HepG2 (cell line): ENCODE data around the gene CSNK2B. TPM values are rescaled to one million over a fixed set of nuclear protein-coding genes. Genes with fewer than 3 reads are reported as not detected.
A peak's percentile ranks its signal among the peaks of the same experiment; 100 is the strongest.

Source experiments
- AKAP8 ChIP-seq: sonication (generic); formaldehyde crosslinking; IDR thresholded peaks from 2 replicates; pipeline ENCODE4 v1.5.1; 2020; ENCODE audit warnings: mild to moderate bottlenecking, missing genetic modification reagents
- ATF7-NPFF ChIP-seq: sonication (generic); formaldehyde crosslinking; IDR thresholded peaks from 2 replicates; pipeline ENCODE4 v1.8.1; 2023; ENCODE audit warnings: mild to moderate bottlenecking, low read depth, missing genetic modification reagents, moderate library complexity
- EZH2 ChIP-seq: conservative IDR thresholded peaks from 2 replicates; pipeline ENCODE4 v1.6.1; 2012; ENCODE audit warnings: mild to moderate bottlenecking, low read depth, low read length, moderate library complexity
- GABPB1 ChIP-seq: IDR thresholded peaks from 2 replicates; pipeline ENCODE4 v1.6.1; 2016; ENCODE audit warnings: mild to moderate bottlenecking, missing genetic modification reagents, moderate library complexity, missing compliant biosample characterization
- JARID2 ChIP-seq: sonication (generic); formaldehyde crosslinking; IDR thresholded peaks from 2 replicates; pipeline ENCODE4 v1.8.1; 2023; ENCODE audit warnings: missing genetic modification reagents, inconsistent platforms; ENCODE audit not compliant: insufficient replicate concordance
- MEF2D ChIP-seq: sonication (generic); formaldehyde crosslinking; IDR thresholded peaks from 2 replicates; pipeline ENCODE4 v1.5.1; 2020; ENCODE audit warnings: mild to moderate bottlenecking, missing genetic modification reagents
- MTF1 ChIP-seq: sonication (generic); formaldehyde crosslinking; IDR thresholded peaks from 2 replicates; pipeline ENCODE4 v1.5.0; 2020; ENCODE audit warnings: missing genetic modification reagents
- PITX1 ChIP-seq: sonication (generic); formaldehyde crosslinking; IDR thresholded peaks from 2 replicates; pipeline ENCODE4 v1.5.1; 2020; ENCODE audit warnings: mild to moderate bottlenecking, missing genetic modification reagents
- TRIM24 ChIP-seq: sonication (generic); formaldehyde crosslinking; IDR thresholded peaks from 2 replicates; pipeline ENCODE4 v1.8.0; 2022; ENCODE audit warnings: mild to moderate bottlenecking, missing genetic modification reagents
- ZBTB20 ChIP-seq: sonication (generic); formaldehyde crosslinking; IDR thresholded peaks from 2 replicates; pipeline ENCODE4 v1.8.1; 2023; ENCODE audit warnings: missing genetic modification reagents, low read depth, mild to moderate bottlenecking, borderline replicate concordance
- ZFX ChIP-seq: sonication (generic); formaldehyde crosslinking; IDR thresholded peaks from 2 replicates; pipeline ENCODE4 v1.4.0; 2020; ENCODE audit warnings: mild to moderate bottlenecking, low read depth, missing genetic modification reagents, moderate library complexity
- ZNF138 ChIP-seq: sonication (generic); formaldehyde crosslinking; IDR thresholded peaks from 2 replicates; pipeline ENCODE4 v1.5.0; 2020; ENCODE audit warnings: mild to moderate bottlenecking, low read depth, missing genetic modification reagents
- ZNF264 ChIP-seq: sonication (generic); formaldehyde crosslinking; IDR thresholded peaks from 2 replicates; pipeline ENCODE4 v1.4.0; 2020; ENCODE audit warnings: missing genetic modification reagents
- ZNF552 ChIP-seq: sonication (generic); formaldehyde crosslinking; IDR thresholded peaks from 2 replicates; pipeline ENCODE4 v1.9.0; 2022; ENCODE audit warnings: missing genetic modification reagents, mild to moderate bottlenecking, borderline replicate concordance
- ZNF737 ChIP-seq: sonication (generic); formaldehyde crosslinking; IDR thresholded peaks from 2 replicates; pipeline ENCODE4 v1.5.0; 2020; ENCODE audit warnings: missing genetic modification reagents, mild to moderate bottlenecking, borderline replicate concordance
- ZNF775 ChIP-seq: sonication (generic); formaldehyde crosslinking; IDR thresholded peaks from 2 replicates; pipeline ENCODE4 v1.4.0; 2020; ENCODE audit warnings: missing genetic modification reagents, mild to moderate bottlenecking, moderate library complexity, borderline replicate concordance
- polyA plus RNA-seq, 8 experiments: library from polyadenylated mRNA; depleted of rRNA in 3 of 8; stranded (reverse) in 7 of 8; unstranded in 1 of 8; fragments of >200 nt; fragmentation: Illumina TruSeq in 4 of 8; extraction: Trizol in 4 of 8; gene quantifications; 2 replicates each; pipeline versions ENCODE4 v1.2.1 to v1.2.3, GENCODE V29; 2011 to 2016; ENCODE audit warnings: low read depth in 4 of 8, missing spikeins in 1 of 8, mixed read lengths in 1 of 8; ENCODE audit not compliant: insufficient read depth in 1 of 8
- total RNA-seq, 5 experiments: library from RNA; depleted of rRNA; stranded (reverse); fragments of >200 nt; fragmentation: Illumina TruSeq; extraction: Trizol; gene quantifications; 2 replicates each; pipeline ENCODE4 v1.2.3, GENCODE V29; 2016; ENCODE audit warnings: low read depth in 1 of 5
- TF ChIP-seq, protein P1 (sequence below): sonication (generic); formaldehyde crosslinking; IDR thresholded peaks from 2 replicates; pipeline ENCODE4 v1.8.0; 2022; ENCODE audit warnings: mild to moderate bottlenecking, missing genetic modification reagents, moderate library complexity
- TF ChIP-seq, protein P2 (sequence below): sonication (generic); formaldehyde crosslinking; IDR thresholded peaks from 2 replicates; pipeline ENCODE4 v1.4.0; 2020; ENCODE audit warnings: missing genetic modification reagents, borderline replicate concordance
- TF ChIP-seq, protein P3 (sequence below): sonication (generic); formaldehyde crosslinking; IDR thresholded peaks from 2 replicates; pipeline ENCODE4 v1.4.0; 2020; ENCODE audit warnings: missing genetic modification reagents
- TF ChIP-seq, protein P4 (sequence below): sonication (generic); formaldehyde crosslinking; IDR thresholded peaks from 2 replicates; pipeline ENCODE4 v1.5.1; 2020; ENCODE audit warnings: missing genetic modification reagents, mild to moderate bottlenecking, borderline replicate concordance

CSNK2B gene
- total and polyA plus RNA-seq, 2 of the 13 experiments (the other 11 are each of a cell fraction or from before 2014, with no cell fraction given) = 111 to 296 TPM

DNA sequence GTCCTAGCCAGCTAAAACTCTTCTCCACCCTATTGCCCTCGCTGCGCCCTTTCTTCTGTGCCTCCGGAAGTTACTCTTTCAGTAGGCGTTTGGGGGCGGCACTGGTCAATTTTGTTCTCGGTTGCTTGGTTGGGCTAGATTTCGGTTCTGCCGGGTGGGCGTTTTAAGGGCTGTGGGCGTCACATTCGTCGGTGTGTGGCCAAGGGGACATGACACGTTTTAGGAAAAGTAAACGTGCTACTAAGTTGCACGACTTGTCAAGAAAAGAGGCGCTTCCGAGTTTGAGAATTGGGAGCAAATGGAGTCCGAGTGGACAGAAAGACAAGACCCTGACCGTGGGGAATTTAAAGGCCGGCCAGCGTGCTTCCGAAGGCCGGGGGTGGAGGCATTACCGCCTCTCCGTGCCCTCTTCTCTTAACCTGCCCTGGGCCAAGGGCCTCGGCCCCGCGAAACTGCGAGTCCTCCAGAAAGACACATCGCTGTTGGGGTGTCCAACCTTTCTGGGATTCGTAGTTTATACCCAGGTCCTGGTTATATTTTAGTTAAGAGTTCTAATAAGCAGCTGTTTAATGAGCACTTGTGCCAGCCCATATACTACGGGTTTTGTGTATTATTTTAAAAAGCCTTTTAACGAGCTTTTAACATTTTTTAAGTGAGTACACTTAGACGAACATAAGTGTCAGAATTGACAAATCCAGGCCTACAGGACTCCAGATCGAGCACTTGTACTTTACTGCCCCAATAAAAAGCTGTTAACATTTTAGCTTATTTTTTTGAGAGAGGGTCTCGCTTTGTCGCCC is 12.8 kb upstream of the CSNK2B start (continued):
- TF ChIP-seq JARID2 (CRISPR knock-in tag) (no peak), GABPB1 (CRISPR knock-in tag) (no peak; the same call in 1 of the 2 replicates), PITX1 (CRISPR knock-in tag) (peak; percentile 25; the same call in 1 of the 2 replicates), ZNF775 (CRISPR knock-in tag) (no peak; the same call in 1 of the 2 replicates), MTF1 (CRISPR knock-in tag) (no peak), AKAP8 (CRISPR knock-in tag) (no peak), ZNF737 (CRISPR knock-in tag) (no peak), EZH2 (no peak), TRIM24 (CRISPR knock-in tag) (no peak), ZFX (CRISPR knock-in tag) (peak; percentile 48; the same call in 1 of the 2 replicates), ZNF138 (CRISPR knock-in tag) (peak; percentile 89; the same call in 1 of the 2 replicates), ZBTB20 (CRISPR knock-in tag) (0 out of 2 replicates have a peak, but pooled peaks have one; percentile 16), MEF2D (peak; percentile 37), ZNF552 (CRISPR knock-in tag) (0 out of 2 replicates have a peak, but pooled peaks have one; percentile 16), ZNF264 (CRISPR knock-in tag) (peak; percentile 17), ATF7-NPFF (no peak; the same call in 1 of the 2 replicates)
- TF ChIP-seq, protein P1, sequence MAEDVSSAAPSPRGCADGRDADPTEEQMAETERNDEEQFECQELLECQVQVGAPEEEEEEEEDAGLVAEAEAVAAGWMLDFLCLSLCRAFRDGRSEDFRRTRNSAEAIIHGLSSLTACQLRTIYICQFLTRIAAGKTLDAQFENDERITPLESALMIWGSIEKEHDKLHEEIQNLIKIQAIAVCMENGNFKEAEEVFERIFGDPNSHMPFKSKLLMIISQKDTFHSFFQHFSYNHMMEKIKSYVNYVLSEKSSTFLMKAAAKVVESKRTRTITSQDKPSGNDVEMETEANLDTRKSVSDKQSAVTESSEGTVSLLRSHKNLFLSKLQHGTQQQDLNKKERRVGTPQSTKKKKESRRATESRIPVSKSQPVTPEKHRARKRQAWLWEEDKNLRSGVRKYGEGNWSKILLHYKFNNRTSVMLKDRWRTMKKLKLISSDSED = 0 out of 2 replicates have a peak, but pooled peaks have one; percentile 40
- TF ChIP-seq, protein P2, sequence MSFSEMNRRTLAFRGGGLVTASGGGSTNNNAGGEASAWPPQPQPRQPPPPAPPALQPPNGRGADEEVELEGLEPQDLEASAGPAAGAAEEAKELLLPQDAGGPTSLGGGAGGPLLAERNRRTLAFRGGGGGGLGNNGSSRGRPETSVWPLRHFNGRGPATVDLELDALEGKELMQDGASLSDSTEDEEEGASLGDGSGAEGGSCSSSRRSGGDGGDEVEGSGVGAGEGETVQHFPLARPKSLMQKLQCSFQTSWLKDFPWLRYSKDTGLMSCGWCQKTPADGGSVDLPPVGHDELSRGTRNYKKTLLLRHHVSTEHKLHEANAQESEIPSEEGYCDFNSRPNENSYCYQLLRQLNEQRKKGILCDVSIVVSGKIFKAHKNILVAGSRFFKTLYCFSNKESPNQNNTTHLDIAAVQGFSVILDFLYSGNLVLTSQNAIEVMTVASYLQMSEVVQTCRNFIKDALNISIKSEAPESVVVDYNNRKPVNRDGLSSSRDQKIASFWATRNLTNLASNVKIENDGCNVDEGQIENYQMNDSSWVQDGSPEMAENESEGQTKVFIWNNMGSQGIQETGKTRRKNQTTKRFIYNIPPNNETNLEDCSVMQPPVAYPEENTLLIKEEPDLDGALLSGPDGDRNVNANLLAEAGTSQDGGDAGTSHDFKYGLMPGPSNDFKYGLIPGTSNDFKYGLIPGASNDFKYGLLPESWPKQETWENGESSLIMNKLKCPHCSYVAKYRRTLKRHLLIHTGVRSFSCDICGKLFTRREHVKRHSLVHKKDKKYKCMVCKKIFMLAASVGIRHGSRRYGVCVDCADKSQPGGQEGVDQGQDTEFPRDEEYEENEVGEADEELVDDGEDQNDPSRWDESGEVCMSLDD (CRISPR knock-in tag) = no peak
- TF ChIP-seq, protein P3, sequence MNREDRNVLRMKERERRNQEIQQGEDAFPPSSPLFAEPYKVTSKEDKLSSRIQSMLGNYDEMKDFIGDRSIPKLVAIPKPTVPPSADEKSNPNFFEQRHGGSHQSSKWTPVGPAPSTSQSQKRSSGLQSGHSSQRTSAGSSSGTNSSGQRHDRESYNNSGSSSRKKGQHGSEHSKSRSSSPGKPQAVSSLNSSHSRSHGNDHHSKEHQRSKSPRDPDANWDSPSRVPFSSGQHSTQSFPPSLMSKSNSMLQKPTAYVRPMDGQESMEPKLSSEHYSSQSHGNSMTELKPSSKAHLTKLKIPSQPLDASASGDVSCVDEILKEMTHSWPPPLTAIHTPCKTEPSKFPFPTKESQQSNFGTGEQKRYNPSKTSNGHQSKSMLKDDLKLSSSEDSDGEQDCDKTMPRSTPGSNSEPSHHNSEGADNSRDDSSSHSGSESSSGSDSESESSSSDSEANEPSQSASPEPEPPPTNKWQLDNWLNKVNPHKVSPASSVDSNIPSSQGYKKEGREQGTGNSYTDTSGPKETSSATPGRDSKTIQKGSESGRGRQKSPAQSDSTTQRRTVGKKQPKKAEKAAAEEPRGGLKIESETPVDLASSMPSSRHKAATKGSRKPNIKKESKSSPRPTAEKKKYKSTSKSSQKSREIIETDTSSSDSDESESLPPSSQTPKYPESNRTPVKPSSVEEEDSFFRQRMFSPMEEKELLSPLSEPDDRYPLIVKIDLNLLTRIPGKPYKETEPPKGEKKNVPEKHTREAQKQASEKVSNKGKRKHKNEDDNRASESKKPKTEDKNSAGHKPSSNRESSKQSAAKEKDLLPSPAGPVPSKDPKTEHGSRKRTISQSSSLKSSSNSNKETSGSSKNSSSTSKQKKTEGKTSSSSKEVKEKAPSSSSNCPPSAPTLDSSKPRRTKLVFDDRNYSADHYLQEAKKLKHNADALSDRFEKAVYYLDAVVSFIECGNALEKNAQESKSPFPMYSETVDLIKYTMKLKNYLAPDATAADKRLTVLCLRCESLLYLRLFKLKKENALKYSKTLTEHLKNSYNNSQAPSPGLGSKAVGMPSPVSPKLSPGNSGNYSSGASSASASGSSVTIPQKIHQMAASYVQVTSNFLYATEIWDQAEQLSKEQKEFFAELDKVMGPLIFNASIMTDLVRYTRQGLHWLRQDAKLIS = peak; percentile 80
- TF ChIP-seq, protein P4, sequence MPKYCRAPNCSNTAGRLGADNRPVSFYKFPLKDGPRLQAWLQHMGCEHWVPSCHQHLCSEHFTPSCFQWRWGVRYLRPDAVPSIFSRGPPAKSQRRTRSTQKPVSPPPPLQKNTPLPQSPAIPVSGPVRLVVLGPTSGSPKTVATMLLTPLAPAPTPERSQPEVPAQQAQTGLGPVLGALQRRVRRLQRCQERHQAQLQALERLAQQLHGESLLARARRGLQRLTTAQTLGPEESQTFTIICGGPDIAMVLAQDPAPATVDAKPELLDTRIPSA = no peak
